ENCODE data around the gene FMR1NB. TPM values are rescaled to one million over a fixed set of nuclear protein-coding genes. Genes with fewer than 3 reads are reported as not detected.

Gene FMR1NB
- total and polyA plus RNA-seq, 9 of the 15 experiments (the other 6 are each of a cell fraction or from before 2014, with no cell fraction given): 2.3 to 13.2 (median 5.1) TPM

DNA sequence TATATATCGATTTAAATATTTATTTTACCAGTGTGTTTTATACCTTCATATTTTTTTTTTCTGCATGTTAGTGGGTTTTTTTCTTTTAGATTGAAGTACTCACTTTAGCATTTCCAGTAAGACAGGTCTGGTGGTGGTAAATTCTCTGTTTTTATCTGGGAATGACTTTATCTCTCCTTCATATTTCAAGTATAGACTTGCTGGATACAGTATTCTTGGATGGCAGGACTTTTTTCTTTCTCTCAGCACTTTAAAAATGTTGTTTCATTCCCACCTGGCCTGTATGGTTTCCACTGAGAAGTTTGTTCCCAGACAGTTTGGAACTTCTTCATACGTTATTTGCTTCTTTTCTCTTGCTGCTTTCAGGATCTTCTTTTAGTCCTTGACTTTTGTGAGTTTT, 86.1 kb downstream of the FMR1NB start:
- Histone ChIP-seq H3K79me2 (ENCODE audit: control insufficient read depth, insufficient read depth, low read length) (no peaks in the 10 kb centered on the region), H3K4me1 (replicated peaks in 1 of 2; ENCODE audit: control insufficient read depth in 2 of 2, insufficient read depth in 2 of 2, low read length in 2 of 2) (no peaks in the 10 kb centered on the region), H3K9me3 (replicated peaks; ENCODE audit: control insufficient read depth, insufficient read depth, low read depth, low read length) (no peaks in the 10 kb centered on the region), H3K4me3 (no peak overlapping the region), H3K4me2 (ENCODE audit: insufficient read depth, low read length) (no peak overlapping the region), H3K9me1 (ENCODE audit: control insufficient read depth, insufficient read depth, low read length) (no peaks in the 10 kb centered on the region), H2AFZ (ENCODE audit: low read depth, low read length) (no peak overlapping the region), H3K9ac (ENCODE audit: insufficient read depth in 1 of 2, low read depth in 2 of 2, low read length in 2 of 2) (no peak overlapping the region), H3K27me3 (ENCODE audit: control insufficient read depth in 2 of 2, insufficient read depth in 2 of 2, low read length in 2 of 2) (no peaks in the 10 kb centered on the region), H3K27ac (ENCODE audit: extremely low read depth, low read depth, low read length) (no peak overlapping the region), H4K20me1 (replicated peaks; ENCODE audit: control insufficient read depth, insufficient read depth, low read length) (no peaks in the 10 kb centered on the region), H3K36me3 (ENCODE audit: control insufficient read depth, insufficient read depth, low read length) (no peaks in the 10 kb centered on the region)
- TF ChIP-seq TEAD4 (IDR thresholded peaks at IDR 0.05; ENCODE audit: low read length): no peak
- no peak for TF ChIP-seq TEAD4 (CRISPR knock-in tag; IDR thresholded peaks at IDR 0.05; ENCODE audit: borderline replicate concordance)
- TF ChIP-seq SMARCC2 (IDR thresholded peaks at IDR 0.05; ENCODE audit: low read depth): no peak
- no peak for TF ChIP-seq GABPB1 (CRISPR knock-in tag; IDR thresholded peaks at IDR 0.05)
- TF ChIP-seq DACH1 (IDR thresholded peaks at IDR 0.05; ENCODE audit: partially characterized antibody): no peak
- TF ChIP-seq ZNF408 (CRISPR knock-in tag; IDR thresholded peaks at IDR 0.05; ENCODE audit: low read depth): no peak
- TF ChIP-seq, protein P1, sequence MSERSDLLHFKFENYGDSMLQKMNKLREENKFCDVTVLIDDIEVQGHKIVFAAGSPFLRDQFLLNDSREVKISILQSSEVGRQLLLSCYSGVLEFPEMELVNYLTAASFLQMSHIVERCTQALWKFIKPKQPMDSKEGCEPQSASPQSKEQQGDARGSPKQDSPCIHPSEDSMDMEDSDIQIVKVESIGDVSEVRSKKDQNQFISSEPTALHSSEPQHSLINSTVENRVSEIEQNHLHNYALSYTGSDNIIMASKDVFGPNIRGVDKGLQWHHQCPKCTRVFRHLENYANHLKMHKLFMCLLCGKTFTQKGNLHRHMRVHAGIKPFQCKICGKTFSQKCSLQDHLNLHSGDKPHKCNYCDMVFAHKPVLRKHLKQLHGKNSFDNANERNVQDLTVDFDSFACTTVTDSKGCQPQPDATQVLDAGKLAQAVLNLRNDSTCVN (CRISPR knock-in tag; IDR thresholded peaks at IDR 0.05): no peak
- no peak for TF ChIP-seq STAT5A (IDR thresholded peaks at IDR 0.05; ENCODE audit: borderline replicate concordance, low read length)
- TF ChIP-seq SNIP1 (IDR thresholded peaks at IDR 0.05; ENCODE audit: low read depth): no peak
- no peak for TF ChIP-seq MAX (CRISPR knock-in tag; IDR thresholded peaks at IDR 0.05)
- 7% methylated on average over 2 of the region's 2 CpGs for WGBS (ENCODE audit: insufficient coverage, low coverage, missing lambda C conversion rate)
- POLR2A ChIA-PET: no interaction called here
- CTCF ChIA-PET (ENCODE audit: low intra/inter-chr PET ratio): no interaction called here
- FAIRE-seq: no peak
- DNase-seq (ENCODE audit: extremely low read depth in 1 of 4, low spot score in 3 of 4): no peak
- ATAC-seq: no peak
- intact Hi-C loops (cut with micrococcal nuclease): no loop called here
- in situ Hi-C loops (cut with MboI): no loop called here
- BruUV-seq (replicated peaks): no TSS peak
